ENCODE measurements around the gene BRME1. TPM values are rescaled to one million over a fixed set of nuclear protein-coding genes. Genes with fewer than 3 reads are reported as not detected.

Gene BRME1
- total and polyA plus RNA-seq, 2 of the 13 experiments (the other 11 are each of a cell fraction or from before 2014, with no cell fraction given): 0.74 to 1.5 TPM

GRCh38 chr19:13883516-13884064, 22.3 kb downstream of the BRME1 start (continued):
- TF ChIP-seq GTF3A (CRISPR knock-in tag; conservative IDR thresholded peaks at IDR 0.05): no peak
- no peak for TF ChIP-seq HOMEZ (CRISPR knock-in tag; IDR thresholded peaks at IDR 0.05; ENCODE audit: low read depth)

- H3K4me1 ChIP-seq (ENCODE audit: insufficient read depth, low read length): peaks cover 62% of the 10 kb centered on the region
- no peak for ATAC-seq
- no peak overlapping the region for H3K27ac ChIP-seq (ENCODE audit: extremely low read length, insufficient read depth, low read length)
- no peaks in the 10 kb centered on the region for H3K9me3 ChIP-seq (ENCODE audit: low read length)
- H3K27me3 ChIP-seq (ENCODE audit: control insufficient read depth in 1 of 2, insufficient read depth in 2 of 2, low read length in 2 of 2): peaks cover 2 to 28% of the 10 kb centered on the region in 2 experiments; a peak in 4 of 5 replicates
- H3K4me2 ChIP-seq (ENCODE audit: low read depth, low read length): no peak overlapping the region
- BruUV-seq (replicated peaks): no TSS peak
- WGBS (ENCODE audit: low lambda C conversion rate): 100% methylated on average over 1 of the region's 12 CpGs
- no peak overlapping the region for H3K4me3 ChIP-seq (replicated peaks in 1 of 3; ENCODE audit: insufficient read depth in 1 of 3, low read depth in 2 of 3, low read length in 3 of 3)
- intact Hi-C loops (cut with micrococcal nuclease; ENCODE audit: unreplicated experiment) (no loop called here), in situ Hi-C loops (cut with HindIII; ENCODE audit: extremely low pct_ligation_motif_present, low pct_unique_long_range_greater_than_20kb) (loop anchor here (5.0 to 25.0 kb wide), 3 partner anchors 69 to 529 kb away; partner anchors contain the start of genes DCAF15, DDX39A and MISP3)
- H3K9ac ChIP-seq (ENCODE audit: insufficient read depth, low read depth, low read length): no peak overlapping the region
- no peak overlapping the region for H2AFZ ChIP-seq (ENCODE audit: low read length)
- H4K20me1 ChIP-seq (ENCODE audit: insufficient read depth, low read length): no peaks in the 10 kb centered on the region
- H3K36me3 ChIP-seq (replicated peaks in 1 of 2; ENCODE audit: control insufficient read depth in 1 of 2, insufficient read depth in 2 of 2, low read length in 2 of 2): no peaks in the 10 kb centered on the region
- DNase-seq (ENCODE audit: low spot score): no peak
- CTCF ChIA-PET (ENCODE audit: low intra/inter-chr PET ratio, low total read pairs): interaction anchor here (5.0 kb wide), 1 partner anchor 191 kb away, joined by 79 read pairs; the partner anchor contains the start of gene MISP3
- POLR2A ChIA-PET: no interaction called here
- no peak for FAIRE-seq
- no peaks in the 10 kb centered on the region for H3K79me2 ChIP-seq (ENCODE audit: insufficient read depth, low read length)
- TF ChIP-seq MNT (IDR thresholded peaks at IDR 0.05) (peak; percentile 76), GABPB1 (CRISPR knock-in tag; IDR thresholded peaks at IDR 0.05) (peak; percentile 18; the same call in 1 of the 2 replicates), TCF7L2 (IDR thresholded peaks at IDR 0.05; ENCODE audit: low read depth, low read length) (no peak), SALL1 (CRISPR knock-in tag; IDR thresholded peaks at IDR 0.05) (no peak), ZFP91 (CRISPR knock-in tag; IDR thresholded peaks at IDR 0.05; ENCODE audit: borderline replicate concordance) (no peak)
These were observed 23.1 kb downstream of the BRME1 start for GRCh38 chr19:13882836-13883235.
